ENCODE results near the gene SNRNP40. TPM values are rescaled to one million over a fixed set of nuclear protein-coding genes. Genes with fewer than 3 reads are reported as not detected.

SNRNP40 gene
- total and polyA plus RNA-seq, 4 donors: 12.3 to 74.3 (median 19.8) TPM

GRCh38 chr1:31264790-31265386 lies 31.7 kb downstream of the SNRNP40 start:
- DNase-seq (ENCODE audit: low spot score): no peak
- no peak for TF ChIP-seq HNF4A (conservative IDR thresholded peaks at IDR 0.05)
- no peak for TF ChIP-seq JUND (IDR thresholded peaks at IDR 0.05)
- TF ChIP-seq FOXA1 (IDR thresholded peaks at IDR 0.05): no peak
- no peak for TF ChIP-seq SP1 (IDR thresholded peaks at IDR 0.05)
- no peak for TF ChIP-seq YY1 (IDR thresholded peaks at IDR 0.05)
- no peak for TF ChIP-seq MAX (IDR thresholded peaks at IDR 0.05)
- TF ChIP-seq NR2F2 (IDR thresholded peaks at IDR 0.05): no peak
- TF ChIP-seq ZBTB33 (IDR thresholded peaks at IDR 0.05): no peak
- TF ChIP-seq TAF1 (conservative IDR thresholded peaks at IDR 0.05): no peak
- TF ChIP-seq EGR1 (IDR thresholded peaks at IDR 0.05; ENCODE audit: low read depth in 2 of 2): no peak
- no peak for TF ChIP-seq CTCF (IDR thresholded peaks at IDR 0.05; ENCODE audit: low read depth, low read length, missing input control)
- no peak for TF ChIP-seq REST (IDR thresholded peaks at IDR 0.05)
- no peak for TF ChIP-seq FOXA2 (IDR thresholded peaks at IDR 0.05)
- no peak for TF ChIP-seq GABPA (IDR thresholded peaks at IDR 0.05 in 1 of 2, conservative IDR thresholded peaks at IDR 0.05 in 1 of 2)
- no peak for TF ChIP-seq RXRA (IDR thresholded peaks at IDR 0.05)
- no peak overlapping the region for H3K4me3 ChIP-seq (ENCODE audit: low read depth in 1 of 3, low read length in 3 of 3)
- H3K27ac ChIP-seq (ENCODE audit: low read depth in 1 of 2, low read length in 2 of 2): no peak overlapping the region
- H3K27me3 ChIP-seq (ENCODE audit: control insufficient read depth in 4 of 4, insufficient read depth in 4 of 4, low read length in 3 of 4): no peaks in the 10 kb centered on the region
- 56% methylated on average over 1 of the region's 1 CpG for WGBS
- peaks cover 12 to 51% (median 41%) of the 10 kb centered on the region in 4 donors for H3K36me3 ChIP-seq (ENCODE audit: control insufficient read depth in 4 of 4, insufficient read depth in 3 of 4, low read depth in 1 of 4, low read length in 3 of 4)
- H3K4me1 ChIP-seq (ENCODE audit: control insufficient read depth in 4 of 4, insufficient read depth in 4 of 4, low read length in 3 of 4): peaks cover 0 to 3% (median 1%) of the 10 kb centered on the region in 4 donors
- H3K9ac ChIP-seq (ENCODE audit: low read depth in 1 of 2, low read length in 2 of 2): no peak overlapping the region
- no peaks in the 10 kb centered on the region for H3K9me3 ChIP-seq (ENCODE audit: control insufficient read depth in 4 of 4, low read length in 3 of 4)

GRCh38 chr1:31263408-31263807 lies 33.2 kb downstream of the SNRNP40 start:
- Histone ChIP-seq H3K36me3 (ENCODE audit: control insufficient read depth in 4 of 4, insufficient read depth in 3 of 4, low read depth in 1 of 4, low read length in 3 of 4) (peaks cover 8 to 54% (median 40%) of the 10 kb centered on the region in 4 donors), H3K4me1 (ENCODE audit: control insufficient read depth in 4 of 4, insufficient read depth in 4 of 4, low read length in 3 of 4) (peaks cover 0 to 3% (median 1%) of the 10 kb centered on the region in 4 donors), H3K9me3 (ENCODE audit: control insufficient read depth in 4 of 4, low read length in 3 of 4) (no peaks in the 10 kb centered on the region), H3K9ac (ENCODE audit: low read depth in 1 of 2, low read length in 2 of 2) (no peak overlapping the region), H3K27me3 (ENCODE audit: control insufficient read depth in 4 of 4, insufficient read depth in 4 of 4, low read length in 3 of 4) (no peaks in the 10 kb centered on the region), H3K4me3 (ENCODE audit: low read depth in 1 of 3, low read length in 3 of 3) (no peak overlapping the region), H3K27ac (ENCODE audit: low read depth in 1 of 2, low read length in 2 of 2) (no peak overlapping the region)
- TF ChIP-seq TAF1 (conservative IDR thresholded peaks at IDR 0.05) (no peak), ZBTB33 (IDR thresholded peaks at IDR 0.05) (no peak), RAD21 (IDR thresholded peaks at IDR 0.05) (no peak), FOXA1 (IDR thresholded peaks at IDR 0.05) (no peak), ATF3 (IDR thresholded peaks at IDR 0.05) (no peak), NR2F2 (IDR thresholded peaks at IDR 0.05) (no peak), HNF4A (conservative IDR thresholded peaks at IDR 0.05) (no peak), GABPA (IDR thresholded peaks at IDR 0.05 in 1 of 2, conservative IDR thresholded peaks at IDR 0.05 in 1 of 2) (no peak), MAX (IDR thresholded peaks at IDR 0.05) (no peak), FOXA2 (IDR thresholded peaks at IDR 0.05) (no peak), CTCF (IDR thresholded peaks at IDR 0.05; ENCODE audit: low read depth, low read length, missing input control) (no peak), SP1 (IDR thresholded peaks at IDR 0.05) (no peak)
- no peak for DNase-seq (ENCODE audit: low spot score)
- 88% methylated on average over 3 of the region's 3 CpGs for WGBS
